Camera-type eye (tissue), 1 donor: ENCODE measurements around the gene ZNF688. TPM values are rescaled to one million over a fixed set of nuclear protein-coding genes. Genes with fewer than 3 reads are reported as not detected.

Experiments
- total RNA-seq: library from RNA; depleted of rRNA; stranded (reverse); fragments of >200 nt; gene quantifications from one replicate; pipeline ENCODE4 v1.2.3, GENCODE V29; 2014

ZNF688 gene
- 9.2 TPM for total RNA-seq

GRCh38 chr16:30571445-30572322, at the start of gene ZNF688:
Gene ZNF688 (minus strand): TSS chr16:30571714. CDS start chr16:30571629, 85 bp downstream.

GRCh38 chr16:30609926-30610839, 38.7 kb upstream of the ZNF688 start, which contains the start of gene ZNF689:
Gene ZNF689 (minus strand): TSS chr16:30610389. CDS start chr16:30610041, 348 bp downstream.

GRCh38 chr16:30585400-30586191, 14.1 kb upstream of the ZNF688 start, which contains the start of gene ZNF785:
Gene ZNF785 (minus strand): TSS chr16:30585697. CDS start chr16:30585611, 86 bp downstream.

GRCh38 chr16:30557957-30558788, 13.3 kb downstream of the ZNF688 start, which contains the start of gene ZNF764:
Gene ZNF764 (minus strand): TSS chr16:30558374. CDS start chr16:30558182, 192 bp downstream.

GRCh38 chr16:30534368-30535105, 37.0 kb downstream of the ZNF688 start, which contains the start of gene ZNF747:
Gene ZNF747 (minus strand): TSS chr16:30534858. CDS start chr16:30534679, 179 bp downstream.

GRCh38 chr16:30526137-30526822, 45.2 kb downstream of the ZNF688 start, which contains the start of gene ZNF768:
Gene ZNF768 (minus strand): TSS chr16:30526566. CDS start chr16:30526413, 153 bp downstream.

Other genes starting within 250 kb of the ZNF688 start
- gene CD2BP2, start 216.4 kb downstream of the ZNF688 start, total RNA-seq, result 38.5 TPM
- 38.1 TPM for gene TBC1D10B, start 201.2 kb downstream of the ZNF688 start, total RNA-seq
- gene MYL11, start 196.9 kb downstream of the ZNF688 start, total RNA-seq, result 194 TPM
- 0.44 TPM for gene SEPTIN1, start 189.2 kb downstream of the ZNF688 start, total RNA-seq
- gene ZNF48, start 176.3 kb downstream of the ZNF688 start, total RNA-seq, result 18.3 TPM
- gene ZNF771, start 164.1 kb downstream of the ZNF688 start, total RNA-seq, result 8.4 TPM
- 20.0 TPM for gene DCTPP1, start 141.7 kb downstream of the ZNF688 start, total RNA-seq
- gene SEPHS2, start 125.8 kb downstream of the ZNF688 start, total RNA-seq, result 17.2 TPM
- gene ITGAL, start 99.0 kb downstream of the ZNF688 start, total RNA-seq, result 3.8 TPM
- gene ZNF768, start 45.1 kb downstream of the ZNF688 start, total RNA-seq, result 26.4 TPM
- 18.6 TPM for gene ZNF747, start 36.9 kb downstream of the ZNF688 start, total RNA-seq
- gene ZNF764, start 13.3 kb downstream of the ZNF688 start, total RNA-seq, result 17.8 TPM
- 30.5 TPM for gene ZNF785, start 14.0 kb upstream of the ZNF688 start, total RNA-seq
- 8.2 TPM for gene ZNF689, start 38.7 kb upstream of the ZNF688 start, total RNA-seq
- 26.1 TPM for gene PRR14, start 79.2 kb upstream of the ZNF688 start, total RNA-seq
- 30.7 TPM for gene FBRS, start 86.7 kb upstream of the ZNF688 start, total RNA-seq
- 58.9 TPM for gene SRCAP, start 127.5 kb upstream of the ZNF688 start, total RNA-seq
- gene PHKG2, start 176.7 kb upstream of the ZNF688 start, total RNA-seq, result 10.8 TPM
- gene CFAP119, start 190.3 kb upstream of the ZNF688 start, total RNA-seq, result 4.6 TPM
- 148 TPM for gene RNF40, start 190.6 kb upstream of the ZNF688 start, total RNA-seq
- 18.8 TPM for gene ZNF629, start 215.5 kb upstream of the ZNF688 start, total RNA-seq